Measurements from ENCODE around the gene IHH.

IHH gene

GRCh38 chr2:219028141-219028540 lies 32.6 kb downstream of the IHH start:
- no peak overlapping the region for H2AFZ ChIP-seq (ENCODE audit: low read depth)
- no peaks in the 10 kb centered on the region for H3K79me2 ChIP-seq (ENCODE audit: insufficient read depth, low read depth)
- no peaks in the 10 kb centered on the region for H3K4me1 ChIP-seq (ENCODE audit: low read depth, poor library complexity, severe bottlenecking)
- no peaks in the 10 kb centered on the region for H4K20me1 ChIP-seq (ENCODE audit: insufficient read depth)
- H3K27ac ChIP-seq: no peak overlapping the region
- H3K27me3 ChIP-seq (ENCODE audit: insufficient read depth, low read depth): peaks cover 56% of the 10 kb centered on the region
- no peak overlapping the region for H3K4me3 ChIP-seq (IDR thresholded peaks at IDR 0.05; ENCODE audit: insufficient read depth, low read depth, low read length)
- H3K36me3 ChIP-seq (ENCODE audit: insufficient read depth): no peaks in the 10 kb centered on the region
- H3K9ac ChIP-seq: no peak overlapping the region
- no peak overlapping the region for H3K4me2 ChIP-seq
- no peak for TF ChIP-seq CTCF (conservative IDR thresholded peaks at IDR 0.05; ENCODE audit: low read depth, low read length)

GRCh38 chr2:219027511-219028055 lies 33.1 kb downstream of the IHH start:
- Histone ChIP-seq H3K27me3 (ENCODE audit: insufficient read depth, low read depth) (peaks cover 51% of the 10 kb centered on the region), H4K20me1 (ENCODE audit: insufficient read depth) (no peaks in the 10 kb centered on the region), H3K4me2 (no peak overlapping the region), H3K79me2 (ENCODE audit: insufficient read depth, low read depth) (no peaks in the 10 kb centered on the region), H3K27ac (no peak overlapping the region), H3K4me3 (IDR thresholded peaks at IDR 0.05; ENCODE audit: insufficient read depth, low read depth, low read length) (no peak overlapping the region), H2AFZ (ENCODE audit: low read depth) (no peak overlapping the region), H3K36me3 (ENCODE audit: insufficient read depth) (no peaks in the 10 kb centered on the region), H3K4me1 (ENCODE audit: low read depth, poor library complexity, severe bottlenecking) (no peaks in the 10 kb centered on the region), H3K9ac (no peak overlapping the region)
- no peak for TF ChIP-seq CTCF (conservative IDR thresholded peaks at IDR 0.05; ENCODE audit: low read depth, low read length)

GRCh38 chr2:219026946-219027345 lies 33.8 kb downstream of the IHH start:
- Histone ChIP-seq H3K4me3 (IDR thresholded peaks at IDR 0.05; ENCODE audit: insufficient read depth, low read depth, low read length) (no peak overlapping the region), H3K4me2 (no peak overlapping the region), H3K4me1 (ENCODE audit: low read depth, poor library complexity, severe bottlenecking) (no peaks in the 10 kb centered on the region), H3K27ac (no peak overlapping the region), H3K9ac (no peak overlapping the region), H4K20me1 (ENCODE audit: insufficient read depth) (no peaks in the 10 kb centered on the region), H3K36me3 (ENCODE audit: insufficient read depth) (no peaks in the 10 kb centered on the region), H3K27me3 (ENCODE audit: insufficient read depth, low read depth) (peaks cover 50% of the 10 kb centered on the region), H3K79me2 (ENCODE audit: insufficient read depth, low read depth) (no peaks in the 10 kb centered on the region), H2AFZ (ENCODE audit: low read depth) (no peak overlapping the region)
- TF ChIP-seq CTCF (conservative IDR thresholded peaks at IDR 0.05; ENCODE audit: low read depth, low read length): no peak

GRCh38 chr2:219025637-219026585 lies 34.8 kb downstream of the IHH start:
- Histone ChIP-seq H3K9ac (no peak overlapping the region), H3K4me1 (ENCODE audit: low read depth, poor library complexity, severe bottlenecking) (no peaks in the 10 kb centered on the region), H3K4me3 (IDR thresholded peaks at IDR 0.05; ENCODE audit: insufficient read depth, low read depth, low read length) (no peak overlapping the region), H3K79me2 (ENCODE audit: insufficient read depth, low read depth) (no peaks in the 10 kb centered on the region), H2AFZ (ENCODE audit: low read depth) (no peak overlapping the region), H3K27me3 (ENCODE audit: insufficient read depth, low read depth) (peaks cover 42% of the 10 kb centered on the region), H3K36me3 (ENCODE audit: insufficient read depth) (no peaks in the 10 kb centered on the region), H3K4me2 (no peak overlapping the region), H4K20me1 (ENCODE audit: insufficient read depth) (no peaks in the 10 kb centered on the region), H3K27ac (no peak overlapping the region)
- no peak for TF ChIP-seq CTCF (conservative IDR thresholded peaks at IDR 0.05; ENCODE audit: low read depth, low read length)
